Coronary artery (tissue), 2 donors: ENCODE measurements around the gene PRKCG.

Experiments
- DNase-seq: peaks from one replicate; pipeline ENCODE4 v3.0.0-alpha.2; 2017; ENCODE audit warnings: low spot score
- H3K27ac ChIP-seq, 2 donors: fragments of 200-600 bp; sonication (generic); one replicate each; pipeline ENCODE4 v1.5.1; 2016 to 2019
- H3K4me3 ChIP-seq: fragments of 200-600 bp; sonication (generic); 2 replicates; pipeline ENCODE4 v1.5.1; 2016; ENCODE audit warnings: mild to moderate bottlenecking, moderate library complexity
- CTCF ChIP-seq: fragments of 200-600 bp; sonication (generic); IDR thresholded peaks from one replicate; pipeline ENCODE4 v1.5.1; 2019; ENCODE audit warnings: antibody characterized with exemption

PRKCG gene

GRCh38 chr19:53882391-53883050 is 524 bp downstream of the PRKCG start:
- no peak for TF ChIP-seq CTCF
- H3K27ac ChIP-seq = no peak overlapping the region
- peak overlapping the region; percentile 63 for H3K4me3 ChIP-seq
- no peak for DNase-seq

GRCh38 chr19:53883231-53883661 is 1.2 kb downstream of the PRKCG start:
- no peak overlapping the region for H3K27ac ChIP-seq
- DNase-seq = no peak
- TF ChIP-seq CTCF = no peak
- H3K4me3 ChIP-seq = no peak overlapping the region

GRCh38 chr19:53883741-53884140 is 1.7 kb downstream of the PRKCG start:
- Histone ChIP-seq H3K4me3 (no peak overlapping the region), H3K27ac (no peak overlapping the region)
- TF ChIP-seq CTCF = no peak
- DNase-seq = no peak

GRCh38 chr19:53884256-53884655 is 2.3 kb downstream of the PRKCG start:
- no peak for TF ChIP-seq CTCF
- no peak overlapping the region for H3K27ac ChIP-seq

GRCh38 chr19:53885036-53885435 is 3.0 kb downstream of the PRKCG start:
- no peak for TF ChIP-seq CTCF
- Histone ChIP-seq H3K27ac (no peak overlapping the region), H3K4me3 (no peak overlapping the region)
- DNase-seq = no peak

More at GRCh38 chr19:53884256-53884655, 2.3 kb downstream of the PRKCG start:
- peak; percentile 71 for DNase-seq
- H3K4me3 ChIP-seq = no peak overlapping the region

GRCh38 chr19:53892301-53892980 is 10.4 kb downstream of the PRKCG start:
- no peak for DNase-seq
- H3K27ac ChIP-seq = no peak overlapping the region
- TF ChIP-seq CTCF = no peak
- no peak overlapping the region for H3K4me3 ChIP-seq

GRCh38 chr19:53892981-53893325 is 11.0 kb downstream of the PRKCG start:
- TF ChIP-seq CTCF = no peak
- Histone ChIP-seq H3K27ac (no peak overlapping the region), H3K4me3 (no peak overlapping the region)
- no peak for DNase-seq
